Activated naive CD4-positive, alpha-beta T cell treated with anti-CD3 and anti-CD28 coated beads for 36 hours (primary cell): ENCODE measurements around the gene TNFRSF8. TPM values are rescaled to one million over a fixed set of nuclear protein-coding genes. Genes with fewer than 3 reads are reported as not detected.

Source experiments
- CTCF ChIA-PET: fragments of 350-600 bp; sonication (Branson Sonifier 250); formaldehyde crosslinking; loops from one replicate; lab custom pipeline; 2021; ENCODE audit warnings: antibody characterized with exemption; lab: Charles Lee
- DNase-seq: peaks from one replicate; pipeline ENCODE4 v3.0.0-alpha.2; 2020
- H3K27ac Mint-ChIP-seq: one replicate; pipeline ENCODE4 v1.8.0; 2021; ENCODE audit warnings: mild to moderate bottlenecking, mixed read lengths
- H3K27me3 Mint-ChIP-seq: one replicate; pipeline ENCODE4 v1.8.0; 2021; ENCODE audit warnings: low read depth, mixed read lengths
- H3K36me3 Mint-ChIP-seq: one replicate; pipeline ENCODE4 v1.8.0; 2021; ENCODE audit warnings: low read depth, mixed read lengths
- H3K4me1 Mint-ChIP-seq: one replicate; pipeline ENCODE4 v1.8.0; 2021; ENCODE audit warnings: low read depth, mixed read lengths
- H3K4me3 Mint-ChIP-seq: one replicate; pipeline ENCODE4 v1.8.0; 2021; ENCODE audit warnings: mild to moderate bottlenecking, moderate library complexity, mixed read lengths
- H3K9me3 Mint-ChIP-seq: one replicate; pipeline ENCODE4 v1.8.0; 2021; ENCODE audit warnings: mixed read lengths
- intact Hi-C: fragments of 100-400 bp; cut with micrococcal nuclease; formaldehyde crosslinking; loops from one replicate; pipeline ENCODE4 v1.15.1; 2023
- total RNA-seq, 2 experiments: library from RNA; stranded (reverse); gene quantifications; one replicate each; pipeline ENCODE4 v1.2.3, GENCODE V29; 2021

Gene TNFRSF8
- 10 to 100 TPM; 18.6 to 18.8 TPM for total RNA-seq

GRCh38 chr1:12063141-12064072 lies at the start of gene TNFRSF8:
TNFRSF8 (plus strand) TSS chr1:12063303; CDS start chr1:12063599, 296 bp downstream.
- H3K27me3 Mint-ChIP-seq, result peaks cover 26% of the 10 kb centered on the region
- DNase-seq, result peak; percentile 82
- H3K27ac Mint-ChIP-seq, result peak within 1 kb of the TSS; percentile 66
- H3K4me3 Mint-ChIP-seq, result peak within 1 kb of the TSS; percentile 81
- H3K4me1 Mint-ChIP-seq, result peaks cover 65% of the 10 kb centered on the region
- no peaks in the 10 kb centered on the region for H3K9me3 Mint-ChIP-seq
- intact Hi-C loops, result loop anchor here (10.0 kb wide), 3 partner anchors 371 to 451 kb away; no protein-coding TSS in a partner anchor
- peaks cover 10% of the 10 kb centered on the region for H3K36me3 Mint-ChIP-seq
- CTCF ChIA-PET, result no interaction called here

DNA sequence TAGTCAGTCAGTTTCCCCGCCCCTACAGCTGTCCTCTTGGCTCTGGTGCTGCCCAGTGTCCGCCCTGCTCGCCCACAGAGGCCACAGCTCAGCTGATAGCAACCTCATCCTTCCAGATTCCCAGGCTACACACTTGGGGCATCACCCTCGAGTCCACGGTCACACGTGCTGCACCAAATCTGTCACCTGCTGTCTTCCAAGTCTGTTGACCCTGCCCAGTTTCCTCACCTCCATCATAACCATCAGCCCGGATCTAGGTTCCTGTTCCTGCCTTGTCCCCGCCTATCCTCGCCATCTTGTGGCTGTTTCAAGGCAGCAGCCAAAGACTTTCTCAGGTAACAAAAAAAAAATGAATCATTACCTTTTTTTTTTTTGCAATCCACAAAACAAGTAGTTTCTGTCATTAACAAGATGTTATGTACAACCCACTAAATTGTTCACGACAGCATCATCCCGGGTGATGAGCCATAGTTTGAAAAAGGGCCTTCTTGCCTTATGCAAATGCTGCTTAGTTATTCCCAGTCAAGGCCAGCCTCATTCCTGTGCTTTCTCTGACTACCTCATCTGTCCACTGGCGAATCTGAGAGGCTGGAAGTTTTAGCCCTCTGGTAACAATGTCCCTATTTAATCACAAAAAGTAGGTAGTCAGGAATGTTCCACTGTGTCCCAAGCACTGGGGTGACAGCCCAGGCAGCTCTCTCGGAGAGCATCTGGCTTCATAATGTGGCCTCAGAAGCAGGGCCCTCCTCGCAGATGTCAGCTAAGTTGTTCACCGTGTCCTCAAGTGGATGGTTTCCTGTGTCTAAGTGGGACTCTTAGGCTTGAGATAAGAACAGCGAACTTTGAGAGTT lies 48.7 kb upstream of the TNFRSF8 start:
- Mint-ChIP-seq H3K4me3 (no peak overlapping the region), H3K9me3 (no peaks in the 10 kb centered on the region), H3K4me1 (peaks cover 7% of the 10 kb centered on the region), H3K27me3 (no peaks in the 10 kb centered on the region), H3K27ac (peak overlapping the region; percentile 71), H3K36me3 (peaks cover 21% of the 10 kb centered on the region)
- CTCF ChIA-PET, result interaction anchor here (0.7 to 1.0 kb wide), 2 partner anchors 13 to 70 kb away, joined by 3 to 5 read pairs; no protein-coding TSS in a partner anchor
- intact Hi-C loops, result no loop called here
- DNase-seq, result peak; percentile 19

- CTCF ChIA-PET, result interaction anchor here (1.0 kb wide), 1 partner anchor 13 kb away, joined by 5 read pairs; no protein-coding TSS in a partner anchor
- DNase-seq, result no peak
- peaks cover 9% of the 10 kb centered on the region for H3K4me1 Mint-ChIP-seq
- H3K9me3 Mint-ChIP-seq, result no peaks in the 10 kb centered on the region
- no peak overlapping the region for H3K27ac Mint-ChIP-seq
- peaks cover 17% of the 10 kb centered on the region for H3K36me3 Mint-ChIP-seq
- H3K4me3 Mint-ChIP-seq, result no peak overlapping the region
- intact Hi-C loops, result no loop called here
- no peaks in the 10 kb centered on the region for H3K27me3 Mint-ChIP-seq
Measured at GRCh38 chr1:12015001-12015491, 48.1 kb upstream of the TNFRSF8 start.

DNA sequence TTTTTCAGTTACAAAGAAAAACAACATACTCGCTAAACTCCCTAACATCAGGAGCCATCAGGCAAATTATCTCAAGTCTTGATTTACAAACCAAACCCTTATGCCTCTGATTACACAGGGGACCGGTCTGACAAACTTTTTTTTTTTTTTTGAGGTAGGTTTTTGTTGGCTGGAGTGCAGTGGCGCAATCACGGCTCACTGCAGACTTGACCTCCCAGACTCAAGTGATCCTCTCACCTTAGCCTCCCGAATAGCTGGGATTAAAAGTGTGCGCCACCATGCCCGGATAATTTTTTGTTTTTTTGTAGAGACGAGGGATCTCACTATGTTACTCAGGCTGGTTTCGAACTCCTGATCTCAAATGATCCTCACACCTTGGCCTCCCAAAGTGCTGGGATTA lies 47.6 kb upstream of the TNFRSF8 start:
- no peak overlapping the region for H3K4me3 Mint-ChIP-seq
- peaks cover 11% of the 10 kb centered on the region for H3K4me1 Mint-ChIP-seq
- CTCF ChIA-PET, result no interaction called here
- no peaks in the 10 kb centered on the region for H3K27me3 Mint-ChIP-seq
- peaks cover 14% of the 10 kb centered on the region for H3K36me3 Mint-ChIP-seq
- intact Hi-C loops, result no loop called here
- no peak for DNase-seq
- no peaks in the 10 kb centered on the region for H3K9me3 Mint-ChIP-seq
- H3K27ac Mint-ChIP-seq, result no peak overlapping the region

GRCh38 chr1:12016182-12016581 lies 46.9 kb upstream of the TNFRSF8 start:
- H3K9me3 Mint-ChIP-seq, result no peaks in the 10 kb centered on the region
- H3K27me3 Mint-ChIP-seq, result no peaks in the 10 kb centered on the region
- no peak overlapping the region for H3K4me3 Mint-ChIP-seq
- peaks cover 13% of the 10 kb centered on the region for H3K36me3 Mint-ChIP-seq
- peaks cover 12% of the 10 kb centered on the region for H3K4me1 Mint-ChIP-seq
- DNase-seq, result no peak
- no peak overlapping the region for H3K27ac Mint-ChIP-seq
- CTCF ChIA-PET, result no interaction called here
- intact Hi-C loops, result no loop called here

DNA sequence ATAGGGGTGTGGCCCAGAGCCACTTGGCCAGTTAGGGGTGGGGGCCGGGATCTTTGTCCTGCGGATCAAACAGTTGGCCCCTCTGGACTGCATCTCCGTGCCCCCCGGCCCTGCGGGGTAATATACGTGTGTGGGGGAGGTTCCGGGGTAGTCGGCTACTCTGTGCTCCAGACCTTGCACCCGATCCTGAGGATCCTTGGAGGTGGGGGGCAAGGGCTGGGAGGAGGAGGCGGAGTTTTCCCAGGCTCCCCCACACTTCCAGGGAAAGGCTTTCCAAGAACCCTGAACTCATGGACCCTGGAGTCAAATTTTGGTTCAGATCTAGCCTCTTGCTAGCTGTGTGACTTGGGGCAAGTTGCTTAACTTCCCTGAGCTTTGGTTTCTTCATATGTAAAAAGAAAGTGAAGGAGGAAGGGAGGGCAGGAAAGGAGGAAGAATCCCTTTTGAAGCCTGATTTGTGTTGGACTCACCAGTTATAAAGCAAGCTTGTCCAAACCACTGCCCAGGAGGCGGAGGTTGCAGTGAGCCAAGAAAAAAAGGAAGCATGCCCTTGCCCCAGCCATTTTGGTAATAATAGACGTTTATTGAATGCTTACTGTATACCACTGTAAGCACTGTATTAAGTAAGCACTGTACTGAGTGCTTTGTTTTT lies 43.1 kb upstream of the TNFRSF8 start:
- intact Hi-C loops, result loop anchor here (1.0 to 2.0 kb wide), 5 partner anchors 27 to 214 kb away; partner anchors contain the start of genes CLCN6 and MFN2
- no peaks in the 10 kb centered on the region for H3K27me3 Mint-ChIP-seq
- no peak for DNase-seq
- peaks cover 8% of the 10 kb centered on the region for H3K4me1 Mint-ChIP-seq
- peak overlapping the region; percentile 82 for H3K4me3 Mint-ChIP-seq
- no peaks in the 10 kb centered on the region for H3K9me3 Mint-ChIP-seq
- peak overlapping the region; percentile 56 for H3K27ac Mint-ChIP-seq
- peaks cover 16% of the 10 kb centered on the region for H3K36me3 Mint-ChIP-seq
- CTCF ChIA-PET, result interaction anchor here (1.1 kb wide), 1 partner anchor 46 kb away, joined by 3 read pairs; no protein-coding TSS in a partner anchor

DNA sequence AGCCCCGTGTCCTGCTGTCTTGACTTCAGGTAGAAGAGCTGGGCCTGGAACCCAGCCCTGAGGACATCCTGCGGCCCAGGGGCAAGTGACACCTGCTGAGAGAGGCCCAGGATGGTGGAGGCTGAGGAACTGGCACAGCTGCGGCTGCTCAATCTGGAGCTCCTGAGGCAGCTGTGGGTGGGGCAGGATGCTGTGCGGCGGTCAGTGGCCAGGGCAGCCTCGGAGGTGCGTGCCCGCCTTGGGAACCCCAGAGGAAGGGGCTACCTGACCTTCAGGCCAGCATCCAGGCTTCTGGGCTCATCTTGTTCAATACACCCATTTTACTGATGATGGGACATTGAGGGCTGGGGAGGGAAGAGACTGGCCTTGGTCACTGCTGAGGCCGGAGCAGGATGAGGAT lies 41.5 kb upstream of the TNFRSF8 start:
- Mint-ChIP-seq H3K27me3 (no peaks in the 10 kb centered on the region), H3K27ac (no peak overlapping the region), H3K4me3 (no peak overlapping the region), H3K36me3 (peaks cover 26% of the 10 kb centered on the region), H3K9me3 (no peaks in the 10 kb centered on the region), H3K4me1 (peaks cover 8% of the 10 kb centered on the region)
- intact Hi-C loops, result no loop called here
- CTCF ChIA-PET, result no interaction called here
- DNase-seq, result no peak

GRCh38 chr1:12022036-12022435 lies 41.1 kb upstream of the TNFRSF8 start:
- H3K27ac Mint-ChIP-seq, result no peak overlapping the region
- peaks cover 26% of the 10 kb centered on the region for H3K36me3 Mint-ChIP-seq
- CTCF ChIA-PET, result no interaction called here
- DNase-seq, result no peak
- no peaks in the 10 kb centered on the region for H3K9me3 Mint-ChIP-seq
- intact Hi-C loops, result no loop called here
- no peak overlapping the region for H3K4me3 Mint-ChIP-seq
- no peaks in the 10 kb centered on the region for H3K27me3 Mint-ChIP-seq
- peaks cover 8% of the 10 kb centered on the region for H3K4me1 Mint-ChIP-seq

DNA sequence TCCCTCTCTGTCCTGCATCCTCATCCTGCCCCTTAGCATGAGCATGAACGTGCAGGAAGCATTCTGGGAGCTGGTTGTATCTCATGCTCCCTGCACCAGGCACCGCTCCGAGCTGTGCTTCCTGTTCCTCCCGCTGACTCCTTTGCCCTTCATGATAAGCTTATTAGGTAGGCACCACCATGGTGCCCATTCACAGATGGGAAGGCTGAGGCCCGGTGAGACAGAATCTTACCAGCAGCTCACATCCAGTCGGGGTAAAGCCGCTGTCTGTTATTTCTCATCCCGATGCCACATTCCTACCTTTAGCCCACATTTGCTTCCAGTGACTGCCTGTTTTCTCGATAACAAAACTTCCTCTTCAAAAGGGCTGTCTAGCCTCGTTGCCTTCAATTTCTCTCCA lies 36.5 kb upstream of the TNFRSF8 start:
- no peak for DNase-seq
- intact Hi-C loops, result no loop called here
- no peak overlapping the region for H3K27ac Mint-ChIP-seq
- no peaks in the 10 kb centered on the region for H3K27me3 Mint-ChIP-seq
- CTCF ChIA-PET, result interaction anchor here (0.7 kb wide), 1 partner anchor 374 kb away, joined by 4 read pairs; no protein-coding TSS in a partner anchor
- H3K9me3 Mint-ChIP-seq, result no peaks in the 10 kb centered on the region
- no peak overlapping the region for H3K4me3 Mint-ChIP-seq
- H3K36me3 Mint-ChIP-seq, result peaks cover 38% of the 10 kb centered on the region
- H3K4me1 Mint-ChIP-seq, result peaks cover 2% of the 10 kb centered on the region

- no peaks in the 10 kb centered on the region for H3K4me1 Mint-ChIP-seq
- no peaks in the 10 kb centered on the region for H3K9me3 Mint-ChIP-seq
- no peak overlapping the region for H3K27ac Mint-ChIP-seq
- CTCF ChIA-PET, result no interaction called here
- no peak for DNase-seq
- no peak overlapping the region for H3K4me3 Mint-ChIP-seq
- intact Hi-C loops, result no loop called here
- H3K36me3 Mint-ChIP-seq, result peaks cover 32% of the 10 kb centered on the region
- no peaks in the 10 kb centered on the region for H3K27me3 Mint-ChIP-seq
Measured at GRCh38 chr1:12028248-12028647, 34.9 kb upstream of the TNFRSF8 start.

- H3K27me3 Mint-ChIP-seq, result no peaks in the 10 kb centered on the region
- intact Hi-C loops, result no loop called here
- H3K4me3 Mint-ChIP-seq, result no peak overlapping the region
- CTCF ChIA-PET, result no interaction called here
- no peak for DNase-seq
- H3K9me3 Mint-ChIP-seq, result no peaks in the 10 kb centered on the region
- H3K36me3 Mint-ChIP-seq, result peaks cover 31% of the 10 kb centered on the region
- no peak overlapping the region for H3K27ac Mint-ChIP-seq
- no peaks in the 10 kb centered on the region for H3K4me1 Mint-ChIP-seq
Measured at GRCh38 chr1:12028957-12029511, 34.1 kb upstream of the TNFRSF8 start.
